Activated CD8-positive, alpha-beta memory T cell treated with anti-CD3 and anti-CD28 coated beads for 4 hours (primary cell): Measurements from ENCODE around the gene SAMD4B.

Experiments used
- DNase-seq, 2 donors: peaks; one replicate each; pipeline ENCODE4 v3.0.0-alpha.2; 2020; ENCODE audit warnings: low read depth in 2 of 2

SAMD4B gene

DNA sequence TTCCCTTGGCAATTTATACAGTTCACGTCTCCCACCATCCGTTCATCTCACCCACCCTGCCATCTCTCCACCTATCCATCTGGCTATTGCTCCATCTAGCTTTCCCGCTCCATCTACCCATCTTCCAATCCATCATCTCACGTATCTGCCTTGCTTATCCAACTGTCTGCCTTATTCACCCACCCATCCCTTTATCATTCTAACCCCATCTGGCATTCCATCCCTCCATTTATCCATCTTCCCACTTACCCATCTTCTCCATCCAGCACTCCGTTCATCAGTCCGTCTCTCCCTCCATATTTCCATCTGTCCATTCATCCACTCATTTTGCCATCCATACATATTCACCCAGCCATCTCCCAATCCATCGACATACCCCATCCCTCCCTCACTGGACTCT is 83.5 kb downstream of the SAMD4B start:
- no peak for DNase-seq

DNA sequence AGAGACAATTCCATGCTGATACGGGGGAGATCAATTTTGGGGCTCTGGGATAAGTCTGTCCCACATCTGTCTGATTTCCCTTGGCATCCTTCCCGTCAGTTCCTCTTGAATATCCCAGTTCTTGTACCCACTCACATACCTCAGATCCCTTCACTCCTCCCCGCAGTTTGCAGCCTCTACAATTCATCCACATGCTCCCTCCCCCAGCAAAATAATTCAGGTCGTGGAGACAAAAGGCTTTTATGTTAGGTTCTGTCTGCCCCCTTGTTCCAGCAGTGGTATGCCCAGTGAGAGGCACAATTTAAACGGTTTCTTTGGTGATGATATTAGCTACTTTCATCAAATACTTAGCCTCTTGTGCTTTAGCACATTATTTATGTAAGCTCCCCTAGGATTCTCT is 83.9 kb downstream of the SAMD4B start:
- DNase-seq, result no peak

DNA sequence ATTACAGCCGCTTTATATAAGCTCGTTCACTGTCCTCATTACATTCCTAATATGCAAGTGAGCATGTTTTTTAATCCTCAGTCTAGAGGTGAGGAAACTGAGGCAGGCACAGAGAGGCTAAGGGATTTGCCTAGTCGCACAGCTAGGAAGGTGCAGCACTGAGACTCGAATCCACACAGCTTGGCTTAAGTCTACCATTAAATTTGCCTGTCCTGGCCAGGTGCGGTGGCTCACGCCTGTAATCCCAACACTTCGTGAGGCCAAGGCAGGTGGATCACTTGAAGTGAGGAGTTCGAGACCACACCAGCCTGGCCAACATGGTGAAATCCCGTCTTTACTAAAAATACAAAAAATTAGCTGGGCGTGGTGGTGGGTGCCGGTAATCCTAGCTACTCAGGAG is 85.5 kb downstream of the SAMD4B start:
- no peak for DNase-seq

DNA sequence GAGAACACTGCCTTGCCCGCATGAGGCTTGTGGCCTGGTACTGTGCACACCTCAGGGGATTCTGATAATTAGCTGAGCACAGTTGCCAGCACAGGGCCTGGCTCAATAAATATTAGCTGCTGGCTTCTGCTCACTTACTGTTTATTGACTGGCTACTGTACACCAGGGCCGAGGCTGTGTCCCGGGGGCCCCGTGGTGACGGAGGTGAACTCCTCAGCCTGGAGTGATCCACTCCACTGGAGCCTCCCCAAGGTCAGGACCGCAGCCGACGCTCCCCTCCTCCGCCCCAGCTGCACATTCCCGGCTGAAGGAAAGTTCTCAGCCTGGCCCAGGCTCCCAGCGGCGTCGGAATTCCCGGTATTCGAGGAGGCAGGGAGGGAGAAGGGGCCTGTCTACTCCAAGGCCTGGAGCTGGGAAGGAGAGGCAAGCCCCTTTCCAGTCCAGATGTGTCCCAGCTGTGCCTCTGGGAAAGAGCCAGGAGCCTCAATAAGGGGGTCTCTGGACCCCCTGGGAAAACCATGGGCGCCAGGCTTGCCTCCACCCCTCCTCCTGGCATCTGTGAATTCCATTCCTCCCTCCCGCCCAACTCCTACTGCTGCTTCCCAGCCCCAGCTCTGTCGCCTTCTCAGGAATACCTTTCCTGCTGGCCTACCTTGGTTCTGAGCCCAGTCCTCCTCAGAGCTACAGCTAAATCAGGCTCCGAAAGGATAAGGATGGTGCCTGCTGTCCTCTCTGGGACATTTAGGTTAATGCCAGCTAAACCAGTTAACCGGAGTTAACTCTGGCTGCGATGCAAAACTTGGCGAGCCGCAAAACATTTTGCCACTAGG is 86.3 kb downstream of the SAMD4B start:
- DNase-seq, result no peak

DNA sequence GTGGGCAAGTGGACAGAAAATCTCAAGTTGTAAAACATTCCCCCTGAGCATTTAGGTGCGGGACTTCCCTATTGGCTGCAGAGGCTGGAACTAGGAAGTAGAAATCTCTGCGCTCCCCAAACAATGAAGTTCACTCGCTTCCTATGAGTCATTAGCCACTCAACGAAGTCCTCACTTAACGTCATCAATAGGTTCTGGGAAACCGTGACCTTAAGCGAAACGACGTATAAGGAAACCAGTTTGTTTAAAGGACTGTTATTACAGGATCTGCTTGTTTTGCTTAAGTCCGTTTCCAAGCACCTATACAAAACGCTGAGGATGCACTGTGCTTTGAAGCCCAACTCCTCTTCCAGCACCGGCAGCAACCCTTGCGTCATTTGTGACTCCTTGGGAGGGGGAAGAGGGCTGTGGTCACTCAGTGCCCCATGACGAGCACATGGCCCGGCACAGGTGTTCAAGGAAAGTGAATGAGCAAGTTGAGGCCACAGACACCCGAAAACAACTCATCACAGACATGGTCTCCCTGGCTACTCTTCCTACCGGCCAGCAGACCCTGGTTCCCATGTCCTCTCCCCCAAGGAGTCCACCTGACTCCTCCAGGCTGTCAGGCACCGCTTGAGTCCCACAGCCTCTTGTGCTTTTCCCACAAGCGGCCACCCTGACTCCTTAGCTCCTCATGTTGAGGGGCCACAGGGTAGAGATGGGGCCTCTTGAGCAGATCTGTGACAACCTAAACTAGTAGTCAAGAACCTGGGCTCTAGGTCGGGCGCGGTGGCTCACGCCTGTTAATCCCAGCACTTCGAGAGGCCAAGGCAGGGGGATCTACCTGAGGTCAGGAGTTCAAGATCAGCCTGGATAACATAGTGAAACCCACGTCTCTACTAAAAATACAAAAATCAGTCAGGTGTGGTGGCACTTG is 88.7 kb downstream of the SAMD4B start:
- DNase-seq, result no peak

DNA sequence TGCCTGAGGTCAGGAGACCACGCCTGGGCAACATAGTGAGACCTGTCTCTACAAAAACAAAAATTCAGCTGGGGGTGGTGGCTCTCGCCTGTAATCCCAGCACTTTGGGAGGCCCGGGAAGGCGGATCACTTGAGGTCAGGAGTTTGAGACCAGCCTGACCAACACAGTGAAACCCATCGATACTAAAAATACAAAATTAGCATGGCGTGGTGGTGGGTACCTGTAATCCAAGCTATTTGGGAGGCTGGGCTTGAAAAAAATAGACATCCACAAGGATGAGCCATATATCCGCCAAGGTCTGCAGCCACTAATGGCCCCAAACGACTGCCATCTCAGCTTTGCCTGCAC is 90.4 kb downstream of the SAMD4B start:
- DNase-seq, result no peak

DNA sequence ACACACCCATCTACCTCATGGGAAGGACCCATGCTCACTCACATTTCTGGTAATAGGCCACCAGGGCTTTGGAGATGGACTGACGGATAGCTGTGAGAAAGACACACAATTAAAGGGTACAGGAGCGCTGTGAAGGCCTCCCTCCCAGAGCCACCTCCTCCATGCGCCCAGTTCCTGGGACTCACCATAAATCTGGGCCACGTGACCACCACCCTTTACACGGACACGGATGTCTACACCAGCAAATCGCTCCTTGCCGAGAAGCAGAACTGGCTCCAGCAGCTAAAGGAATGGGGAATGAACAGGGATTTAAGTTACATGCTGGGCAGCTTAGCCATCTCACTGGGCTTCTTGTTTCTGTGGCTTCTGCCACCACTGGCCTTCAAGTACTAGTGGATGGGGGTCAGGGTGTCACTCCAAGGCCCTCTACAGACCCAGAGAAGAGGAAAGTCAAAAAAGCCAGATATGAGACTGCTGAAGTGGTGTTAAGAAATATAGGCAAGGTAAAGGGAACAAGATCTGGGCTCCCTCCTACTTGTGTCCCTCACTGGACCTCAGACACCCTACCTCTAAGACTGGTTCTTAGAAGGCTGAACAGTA is 91.4 kb downstream of the SAMD4B start:
- DNase-seq, result no peak

DNA sequence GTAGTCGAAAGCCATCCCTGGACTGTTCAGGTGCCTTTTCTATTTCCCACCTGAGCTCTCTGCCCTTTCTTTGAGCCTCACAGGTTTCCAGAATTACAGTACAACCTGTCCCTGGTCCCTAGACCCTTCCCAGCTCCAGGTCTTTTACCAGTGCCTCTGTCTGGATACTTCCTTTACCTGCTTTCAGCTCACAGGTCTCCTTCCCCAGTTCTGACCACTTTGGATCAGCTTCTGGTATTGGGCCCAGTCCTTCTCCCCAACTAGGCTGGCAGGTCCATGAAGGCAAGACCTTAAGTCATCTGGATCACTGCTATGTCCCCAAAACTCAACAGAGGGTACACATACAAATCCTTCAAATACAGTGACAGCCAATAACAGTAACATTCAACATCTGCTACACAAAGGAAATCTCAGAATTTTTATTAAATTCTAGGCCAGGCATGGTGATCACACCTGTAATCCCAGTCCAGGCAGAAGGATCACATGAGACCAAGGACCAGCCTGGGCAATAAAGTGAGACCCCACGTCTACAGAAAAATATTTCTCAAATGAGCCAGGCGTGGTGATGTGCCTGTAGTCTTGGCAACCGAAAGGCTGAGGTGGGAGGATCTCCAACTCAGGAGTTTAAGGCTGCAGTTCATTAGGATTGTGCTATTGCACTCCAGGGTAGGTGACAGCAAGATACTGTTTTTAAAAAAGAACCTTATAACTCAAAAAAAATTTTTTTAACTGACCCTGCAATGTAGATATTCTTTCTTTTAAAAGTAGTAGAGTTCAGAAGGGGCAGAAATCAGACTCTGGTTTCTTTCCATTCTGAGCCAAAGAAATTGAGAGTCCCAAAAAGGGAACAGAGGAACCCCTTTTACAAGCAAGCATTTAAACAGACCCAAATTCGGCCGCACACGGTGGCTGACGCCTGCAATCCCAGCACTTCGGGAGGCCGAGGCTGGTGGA is 92.2 kb downstream of the SAMD4B start:
- DNase-seq, result no peak
